ENCODE data around the gene AKT3.

DNA sequence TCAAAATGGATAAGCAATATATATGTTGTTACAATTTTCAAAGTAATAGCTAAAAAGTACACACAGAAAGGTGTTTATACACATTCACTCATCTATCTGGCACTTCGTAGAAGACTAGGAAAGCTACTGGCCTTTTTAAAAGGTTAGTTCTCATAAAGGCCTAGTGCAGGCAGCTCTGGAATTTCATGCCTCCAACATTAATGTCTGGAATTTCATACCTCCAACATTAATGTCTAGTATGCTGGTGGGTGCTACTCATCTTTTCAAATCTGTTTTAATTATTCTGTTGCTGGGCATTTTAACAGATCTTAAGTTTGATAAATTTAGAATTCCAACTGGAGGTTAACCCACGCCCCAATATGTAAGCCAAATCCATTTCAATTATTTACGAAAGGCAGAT lies 124.2 kb downstream of the AKT3 start:
- no peak for TF ChIP-seq HDAC2 (IDR thresholded peaks at IDR 0.05; ENCODE audit: borderline replicate concordance in 1 of 2, low read depth in 2 of 2, low read length in 2 of 2)
- TF ChIP-seq POLR2A (IDR thresholded peaks at IDR 0.05; ENCODE audit: control extremely low read depth in 1 of 2, low read depth in 2 of 2, low read length in 2 of 2): no peak
- TF ChIP-seq TAF1 (IDR thresholded peaks at IDR 0.05; ENCODE audit: low read depth, low read length): no peak
- TF ChIP-seq MAFK (IDR thresholded peaks at IDR 0.05; ENCODE audit: low read depth, low read length): no peak
- no peak for TF ChIP-seq GABPA (IDR thresholded peaks at IDR 0.05; ENCODE audit: borderline replicate concordance, insufficient read depth, low read length)
- TF ChIP-seq, protein P1, sequence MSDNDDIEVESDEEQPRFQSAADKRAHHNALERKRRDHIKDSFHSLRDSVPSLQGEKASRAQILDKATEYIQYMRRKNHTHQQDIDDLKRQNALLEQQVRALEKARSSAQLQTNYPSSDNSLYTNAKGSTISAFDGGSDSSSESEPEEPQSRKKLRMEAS (IDR thresholded peaks at IDR 0.05): no peak

Data from H1 (cell line).